ENCODE results near the gene DISC1.
"Not testable (repeated sequence)": the region's sequence is repeated elsewhere in the genome, so short reads cannot be mapped to it uniquely, and the experiment has no call there.

DISC1 gene

DNA sequence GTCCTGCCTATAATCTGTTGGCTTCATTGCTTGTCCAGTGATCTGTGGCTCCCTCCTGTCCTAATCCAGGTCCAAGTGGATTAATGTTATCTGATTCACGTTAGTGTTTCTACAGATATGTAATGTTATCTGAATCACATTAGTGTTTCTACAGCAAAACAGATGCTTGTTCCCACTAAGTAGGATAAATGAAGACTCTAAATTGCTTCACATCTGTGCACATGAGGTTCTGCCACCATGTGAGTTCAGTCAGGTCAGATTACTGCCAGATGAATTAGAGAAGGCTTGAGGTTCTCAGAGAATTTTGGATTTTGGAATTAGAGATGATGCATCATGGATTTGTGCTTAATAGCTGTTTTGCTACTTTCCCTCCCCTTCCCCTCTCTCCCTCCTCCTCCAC is 13.2 kb downstream of the DISC1 start:
- no peak for DNase-seq

- DNase-seq: not testable (repeated sequence)
These were observed 14.9 kb downstream of the DISC1 start for GRCh38 chr1:231641444-231641843.

DNA sequence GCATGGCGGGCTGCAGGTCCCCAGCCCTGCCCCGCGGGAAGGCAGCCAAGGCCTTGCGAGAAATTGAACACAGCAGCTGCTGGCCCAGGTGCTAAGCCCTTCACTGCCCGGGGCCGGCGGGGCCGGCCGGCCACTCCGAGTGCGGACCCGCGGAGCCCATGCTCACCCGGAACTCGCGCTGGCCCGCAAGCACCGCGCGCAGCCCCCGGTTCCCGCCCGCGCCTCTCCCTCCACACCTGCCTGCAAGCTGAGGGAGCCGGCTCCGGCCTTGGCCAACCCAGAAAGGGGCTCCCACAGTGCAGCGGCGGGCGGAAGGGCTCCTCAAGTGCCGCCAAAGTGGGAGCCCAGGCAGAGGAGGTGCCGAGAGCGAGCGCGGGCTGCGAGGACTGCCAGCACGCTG is 15.5 kb downstream of the DISC1 start:
- DNase-seq: not testable (repeated sequence)

DNA sequence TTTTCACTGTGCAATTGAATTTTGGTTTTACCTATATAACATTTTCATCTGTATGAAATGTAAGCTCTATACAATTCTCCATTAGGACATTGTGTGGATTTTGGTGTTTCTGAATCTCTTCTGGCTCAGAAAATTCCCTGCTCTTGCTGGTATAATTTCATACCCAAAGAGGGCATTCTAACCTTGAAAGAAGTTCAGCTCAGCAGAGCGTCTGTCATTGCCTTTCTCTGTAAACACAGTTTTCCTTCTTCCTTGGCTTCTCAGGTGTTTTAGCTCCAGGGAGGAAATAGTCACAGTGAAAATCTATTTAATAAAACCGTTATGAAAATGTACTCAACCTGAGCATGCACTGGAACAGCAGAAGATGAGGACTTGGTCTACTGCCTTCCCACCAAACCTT is 16.0 kb downstream of the DISC1 start:
- DNase-seq: no peak

GRCh38 chr1:231643071-231643934 is 16.7 kb downstream of the DISC1 start:
- DNase-seq: no peak

GRCh38 chr1:231643935-231644237 is 17.3 kb downstream of the DISC1 start:
- no peak for DNase-seq

DNA sequence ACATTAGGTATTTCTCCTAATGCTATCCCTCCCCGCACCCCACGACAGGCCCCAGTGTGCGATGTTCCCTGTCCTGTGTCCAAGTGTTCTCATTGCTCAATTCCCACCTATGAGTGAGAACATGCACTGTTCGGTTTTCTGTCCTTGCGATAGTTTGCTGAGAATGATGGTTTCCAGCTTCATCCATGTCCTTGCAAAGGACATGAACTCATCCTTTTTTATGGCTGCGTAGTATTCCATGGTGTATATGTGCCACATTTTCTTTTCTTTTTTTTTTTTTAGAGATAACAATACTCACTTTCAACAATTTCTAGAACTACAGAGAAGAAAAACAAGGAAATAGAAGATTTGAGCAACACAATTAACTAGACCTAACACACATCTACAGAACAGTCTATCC is 19.0 kb downstream of the DISC1 start:
- DNase-seq: not testable (repeated sequence)

GRCh38 chr1:231646165-231646564 is 19.6 kb downstream of the DISC1 start:
- not testable (repeated sequence) for DNase-seq

DNA sequence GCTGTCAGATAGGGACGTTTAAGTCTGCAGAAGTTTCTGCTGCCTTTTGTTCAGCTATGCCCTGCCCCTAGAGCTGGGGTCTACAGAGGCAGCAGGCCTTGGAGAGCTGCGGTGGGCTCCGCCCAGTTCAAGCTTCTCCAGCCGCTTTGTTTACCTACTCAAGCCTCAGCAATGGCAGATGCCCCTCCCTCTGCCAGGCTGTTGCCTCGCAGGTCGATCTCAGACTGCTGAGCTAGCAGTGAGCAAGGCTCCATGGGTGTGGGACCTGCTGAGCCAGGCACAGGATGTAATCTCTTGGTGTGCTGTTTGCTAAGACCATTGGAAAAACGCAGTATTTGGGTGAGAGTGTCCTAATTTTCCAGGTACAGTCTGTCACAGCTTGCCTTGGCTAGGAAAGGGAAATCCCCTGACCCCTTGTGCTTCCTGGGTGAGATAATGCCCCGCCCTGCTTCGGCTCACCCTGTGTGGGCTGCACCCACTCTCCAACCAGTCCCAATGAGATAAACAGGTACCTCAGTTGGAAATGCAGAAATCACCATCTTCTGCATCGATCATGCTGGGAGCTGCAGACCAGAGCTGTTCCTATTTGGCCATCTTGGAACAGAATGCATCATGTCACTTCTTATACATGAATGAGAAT is 25.2 kb downstream of the DISC1 start:
- not testable (repeated sequence) for DNase-seq

DNA sequence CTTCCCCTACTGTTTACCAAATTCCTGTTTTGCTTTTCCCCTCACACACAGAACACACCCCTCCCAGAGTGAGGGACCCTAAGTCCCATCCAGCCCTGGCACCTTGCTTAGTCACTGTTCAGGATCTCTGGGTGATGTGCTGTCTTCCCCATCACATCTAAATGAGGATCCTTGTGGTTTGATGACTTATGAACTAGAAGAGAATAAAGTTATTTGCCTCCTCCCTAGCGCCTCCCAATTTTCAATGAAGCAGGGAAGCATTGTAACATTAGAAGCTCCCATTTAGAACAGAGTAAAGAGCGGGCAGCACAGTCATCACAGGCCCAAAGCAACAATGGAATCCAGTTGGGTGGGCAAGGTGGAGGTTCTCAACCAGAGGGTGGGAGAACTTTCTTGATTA is 27.0 kb downstream of the DISC1 start:
- DNase-seq: no peak

DNA sequence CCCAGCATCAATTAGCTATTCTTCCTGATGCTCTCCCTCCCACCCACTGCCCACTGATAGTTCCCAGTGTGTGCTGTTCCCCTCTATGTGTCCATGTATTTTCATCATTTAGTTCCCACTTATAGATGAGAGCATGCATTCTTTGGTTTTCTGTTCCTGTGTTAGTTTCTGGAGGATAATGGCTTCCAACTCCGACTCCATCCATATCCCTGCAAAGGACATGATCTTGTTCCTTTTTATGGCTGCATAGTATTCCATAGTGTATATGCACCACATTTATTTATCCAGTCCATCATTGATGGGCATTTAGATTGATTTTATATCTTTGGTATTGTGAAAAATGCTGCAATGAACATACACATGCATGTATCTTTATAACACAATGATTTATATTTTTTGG is 30.2 kb downstream of the DISC1 start:
- DNase-seq: no peak

DNA sequence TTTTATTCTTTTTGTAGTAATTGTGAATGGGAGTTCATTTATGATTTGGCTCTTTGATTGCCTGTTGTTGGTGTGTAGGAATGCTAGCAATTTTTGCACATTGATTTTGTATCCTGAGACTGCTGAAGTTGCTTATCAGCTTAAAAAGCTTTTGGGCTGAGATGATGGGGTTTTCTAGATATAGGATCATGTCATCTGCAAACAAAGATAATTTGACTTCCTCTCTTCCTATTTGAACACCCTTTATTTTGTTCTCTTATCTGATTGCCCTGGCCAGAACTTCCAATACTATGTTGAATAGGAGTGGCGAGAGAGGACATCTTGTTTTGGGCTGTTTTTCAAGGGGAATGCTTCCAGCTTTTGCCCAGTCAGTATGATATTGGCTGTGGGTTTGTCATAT is 31.6 kb downstream of the DISC1 start:
- DNase-seq: not testable (repeated sequence)

GRCh38 chr1:231660198-231660597 is 33.6 kb downstream of the DISC1 start:
- DNase-seq: no peak

GRCh38 chr1:231663211-231663792 is 36.7 kb downstream of the DISC1 start:
- no peak for DNase-seq

DNA sequence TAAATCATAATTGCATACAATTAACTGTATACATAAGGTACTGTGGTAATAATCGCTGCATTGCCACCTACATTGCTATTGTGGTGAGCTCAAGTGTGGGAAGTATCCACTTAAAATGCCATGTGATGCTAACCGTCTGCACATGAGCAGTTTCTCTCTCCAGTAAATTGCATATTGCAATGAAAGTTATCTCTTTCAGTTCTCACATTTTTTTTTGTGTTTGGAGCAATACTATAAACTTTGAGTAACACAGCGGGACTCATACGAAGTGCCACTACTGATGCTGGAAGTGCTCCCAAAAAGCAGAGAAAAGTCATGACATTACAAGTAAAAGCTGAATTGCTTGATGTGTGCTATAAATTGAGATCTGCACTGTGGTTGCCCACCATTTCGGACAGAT is 38.5 kb downstream of the DISC1 start:
- no peak for DNase-seq

DNA sequence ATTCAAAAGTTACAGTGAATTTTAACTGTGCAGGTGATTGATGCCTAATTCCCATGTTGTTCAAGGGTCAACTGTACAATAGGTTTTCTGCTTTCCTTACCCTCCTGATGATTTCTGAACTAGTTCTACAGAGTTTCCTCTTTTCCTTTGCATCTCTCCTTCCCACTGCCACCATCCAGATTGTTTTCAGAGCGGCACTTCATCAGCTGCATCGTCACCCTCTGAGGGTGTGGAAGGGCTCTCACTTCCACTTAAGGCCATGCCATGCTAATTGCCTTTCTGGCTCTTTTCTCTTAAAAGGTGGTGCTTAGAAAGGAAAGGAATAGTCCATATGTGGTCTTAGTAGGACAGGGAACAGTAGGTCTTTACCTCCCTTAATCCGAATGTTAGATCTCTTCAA is 39.1 kb downstream of the DISC1 start:
- no peak for DNase-seq

GRCh38 chr1:231666220-231666936 is 39.8 kb downstream of the DISC1 start:
- DNase-seq: no peak

- no peak for DNase-seq
These were observed 40.5 kb downstream of the DISC1 start for GRCh38 chr1:231666937-231667608.

GRCh38 chr1:231667896-231668506 is 41.4 kb downstream of the DISC1 start:
- DNase-seq: no peak

DNA sequence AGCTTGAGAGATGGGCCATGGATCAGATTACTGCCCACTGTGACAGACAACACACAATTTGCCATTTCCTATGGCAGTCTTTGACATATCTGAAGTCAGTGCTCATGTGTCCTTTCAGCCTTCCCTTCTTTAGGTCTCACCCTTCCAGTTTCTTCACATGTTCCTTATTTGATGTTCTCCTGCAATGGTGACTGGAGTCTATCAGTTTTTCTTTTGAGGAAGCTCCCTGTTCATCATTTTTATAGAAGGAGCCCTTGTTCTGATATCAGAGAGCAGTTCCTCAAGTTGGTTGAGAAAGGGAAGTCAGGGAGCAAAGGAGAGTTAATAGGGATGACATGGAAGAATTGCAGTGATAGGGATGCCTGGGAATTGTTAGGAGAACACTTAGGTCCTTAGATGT is 42.2 kb downstream of the DISC1 start:
- no peak for DNase-seq

GRCh38 chr1:231669864-231670621 is 43.5 kb downstream of the DISC1 start:
- not testable (repeated sequence) for DNase-seq

DNA sequence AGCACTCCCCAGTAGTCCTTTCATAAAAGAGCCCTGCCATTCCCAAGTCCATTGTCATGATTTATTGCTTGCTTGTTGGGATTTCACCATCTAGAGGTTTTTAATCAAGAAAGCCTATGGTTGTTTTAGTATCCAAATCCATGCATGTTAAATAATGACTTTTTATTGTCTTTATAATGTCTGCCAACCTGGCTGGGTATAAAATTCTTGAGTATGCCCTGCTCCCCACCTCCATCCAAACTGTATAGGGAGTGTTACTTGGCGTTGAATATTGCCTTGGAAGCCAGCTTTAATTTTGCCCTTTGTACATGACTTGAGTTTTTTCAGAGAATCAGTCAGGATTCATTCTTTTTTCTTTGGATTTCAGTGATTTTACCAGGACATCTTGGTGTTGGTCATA is 44.2 kb downstream of the DISC1 start:
- DNase-seq: no peak

Measured in activated CD4-positive, CD25-positive, alpha-beta regulatory T cell (primary cell).